ENCODE data around the gene NAXD.

DNA sequence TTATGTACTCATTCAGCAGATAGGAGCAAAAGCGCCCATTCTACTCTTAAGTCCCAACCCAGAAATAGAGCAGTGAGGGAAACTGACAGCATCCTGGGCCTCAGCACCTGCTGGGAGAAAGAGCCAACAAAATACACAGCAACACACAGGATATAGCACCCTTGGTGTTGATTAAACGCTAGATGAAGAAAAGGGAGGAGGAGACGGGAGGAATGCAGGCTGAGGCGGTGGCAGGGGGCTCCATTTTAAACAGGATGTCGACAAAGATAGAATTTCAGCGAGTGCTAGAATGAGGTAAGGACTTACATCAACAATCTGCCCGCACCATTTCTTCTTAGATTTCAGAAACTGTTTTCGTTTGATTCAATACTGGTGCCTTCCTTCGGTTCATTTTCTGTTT lies 49.2 kb upstream of the NAXD start:
- TF ChIP-seq CTCF (IDR thresholded peaks at IDR 0.05), result no peak
- no peak for TF ChIP-seq POLR2A (IDR thresholded peaks at IDR 0.05)

All from uterus (tissue), 2 donors.